ENCODE measurements around the gene LCA5L.
A peak's percentile ranks its signal among the peaks of the same experiment; 100 is the strongest.
"Not testable (repeated sequence)": the region's sequence is repeated elsewhere in the genome, so short reads cannot be mapped to it uniquely, and the experiment has no call there.

The LCA5L gene

DNA sequence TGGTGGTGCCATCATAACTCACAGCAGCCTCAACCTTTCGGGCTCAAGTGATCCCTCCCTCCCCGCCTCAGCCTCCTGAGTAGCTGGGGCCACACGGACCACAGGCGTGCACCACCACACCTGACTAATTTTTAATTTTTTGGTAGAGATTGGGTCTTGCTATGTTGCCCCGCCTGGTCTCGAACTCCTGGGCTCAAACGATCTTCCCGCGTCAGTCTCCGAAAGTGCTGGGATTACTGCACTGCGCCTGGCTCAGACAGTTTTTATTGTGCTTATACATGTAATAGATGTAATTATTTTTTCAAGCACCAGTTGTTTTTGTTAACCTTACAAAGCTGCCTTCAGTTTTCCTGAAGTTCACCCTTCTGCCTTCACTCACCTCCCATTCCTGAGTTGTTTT, 58.7 kb downstream of the LCA5L start:
- DNase-seq, result no peak

DNA sequence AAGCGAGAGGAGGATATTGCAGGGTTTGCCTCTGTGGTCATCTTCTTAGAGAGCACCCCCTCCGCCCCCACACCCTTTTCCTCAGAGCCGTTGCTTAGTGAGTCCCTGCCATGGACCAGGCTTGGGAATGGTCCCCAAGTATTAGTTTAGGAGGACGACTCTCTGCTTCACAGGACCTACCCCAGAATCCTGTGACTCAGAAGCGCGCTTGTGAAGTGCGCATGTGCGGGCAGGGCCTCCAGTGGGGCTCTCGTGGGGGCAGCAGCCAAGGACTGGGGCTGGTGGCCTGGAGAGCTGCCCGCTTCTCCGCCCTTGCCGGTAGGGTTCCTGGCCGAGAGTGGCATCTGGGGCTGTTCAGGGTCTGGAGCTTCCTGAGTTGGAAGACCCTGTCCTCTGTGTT, 59.4 kb downstream of the LCA5L start:
- no peak for DNase-seq

DNA sequence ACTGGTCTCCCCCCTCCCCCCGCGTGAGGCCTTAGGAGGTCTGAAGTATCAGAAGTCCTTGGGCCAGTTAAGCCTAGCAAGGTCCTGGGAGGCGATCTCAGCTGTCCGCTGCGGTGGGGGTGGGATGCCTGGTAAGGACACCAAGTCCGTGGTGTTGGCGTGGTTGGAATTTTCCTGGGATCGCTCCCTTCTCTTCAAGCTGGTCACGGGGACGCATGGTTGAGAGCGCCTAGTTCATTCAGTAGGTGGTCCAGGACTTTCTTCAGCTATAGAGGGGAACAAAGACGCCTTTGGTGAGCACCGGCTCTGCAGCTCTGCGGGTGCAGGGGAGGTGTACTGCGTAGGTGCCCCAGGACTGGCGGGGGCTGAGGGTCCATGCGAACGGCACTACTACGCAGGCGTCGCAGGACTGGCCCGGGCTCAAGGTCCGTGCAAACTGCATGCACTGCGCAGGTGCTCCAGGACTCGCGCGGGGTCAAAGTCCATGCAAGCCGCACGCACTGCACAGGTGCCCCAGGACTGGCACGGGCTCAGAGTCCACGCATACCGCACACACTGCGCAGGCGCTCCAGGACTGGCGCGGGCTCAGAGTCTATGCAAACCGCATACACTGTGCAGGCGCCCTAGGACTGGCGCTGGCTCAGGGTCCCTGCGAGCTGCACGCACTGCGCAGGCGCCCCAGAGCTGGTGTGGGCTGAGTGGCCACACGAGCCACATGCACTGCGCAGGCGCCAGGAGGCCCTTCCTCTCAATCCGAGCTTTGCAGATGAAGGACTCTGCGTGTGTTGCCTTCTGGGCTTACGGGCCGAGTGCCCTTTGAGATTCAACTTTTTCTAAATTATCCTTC, 60.1 kb downstream of the LCA5L start:
- DNase-seq, result no peak

DNA sequence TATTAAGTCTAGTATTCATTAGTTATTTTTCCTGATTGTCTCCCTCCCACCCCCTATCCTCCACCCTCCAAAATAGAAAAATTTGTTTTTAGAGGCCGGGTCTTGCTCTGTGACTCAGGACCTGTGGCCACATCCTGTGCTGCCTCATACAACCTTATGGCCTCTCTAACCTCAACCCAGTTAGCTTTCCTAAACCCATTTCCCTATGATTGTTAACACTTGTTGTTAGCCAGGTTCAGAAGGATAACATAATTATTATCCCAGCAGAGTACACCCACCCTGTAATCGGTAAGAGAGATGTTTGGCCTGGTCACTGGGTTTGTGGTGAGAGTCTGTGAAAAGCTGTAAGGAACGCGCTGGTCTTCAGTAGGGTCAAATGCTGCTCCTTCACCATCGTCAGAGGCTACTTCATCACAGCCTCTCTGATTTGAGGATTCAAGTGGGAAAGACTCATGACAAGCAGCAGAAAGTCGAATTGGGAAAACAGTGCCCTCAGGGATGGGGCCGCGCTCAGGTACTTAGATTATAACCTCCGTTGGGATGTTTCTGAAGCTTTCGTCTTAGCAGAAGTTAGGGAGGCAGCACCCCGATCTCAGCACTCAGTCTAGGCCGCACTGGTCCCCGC, 60.8 kb downstream of the LCA5L start:
- DNase-seq, result no peak

DNA sequence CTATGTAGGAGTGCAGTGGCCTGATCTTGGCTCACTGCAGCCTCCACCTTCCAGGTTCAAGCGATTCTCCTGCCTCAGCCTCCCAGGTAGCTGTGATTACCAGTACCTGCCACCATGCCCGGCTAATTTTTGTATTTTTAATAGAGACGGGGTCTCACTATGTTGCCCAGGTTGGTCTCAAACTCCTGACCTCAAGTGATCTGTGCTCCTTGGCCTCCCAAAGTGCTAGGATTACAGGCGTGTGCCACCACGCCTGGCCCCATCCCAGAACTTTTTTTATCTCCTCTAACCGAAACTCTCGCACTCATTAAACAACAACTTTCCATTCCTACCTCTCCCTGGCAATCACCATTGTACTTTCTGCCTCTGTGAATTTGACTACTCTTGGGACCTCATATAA, 63.5 kb downstream of the LCA5L start:
- not testable (repeated sequence) for DNase-seq

DNA sequence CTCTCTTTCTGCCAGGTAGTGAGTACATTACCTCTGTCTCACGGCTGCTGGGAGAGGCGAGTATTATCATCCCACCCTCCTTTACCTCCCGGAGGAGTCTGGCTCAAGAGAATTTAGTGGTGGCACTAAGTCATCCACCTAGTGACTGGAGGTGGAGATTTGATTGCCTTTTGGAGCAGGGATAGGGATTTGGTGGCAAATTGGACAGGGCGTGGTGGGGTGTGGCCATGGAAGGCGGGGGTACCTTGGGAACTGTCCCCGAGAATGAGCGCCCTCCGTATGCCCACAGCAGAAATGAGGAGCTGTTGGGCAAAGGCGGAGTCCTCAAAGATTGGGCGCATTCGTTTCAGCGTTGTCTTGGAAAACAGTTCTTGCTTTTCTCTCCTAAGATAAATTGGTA, 64.6 kb downstream of the LCA5L start:
- DNase-seq, result no peak

DNA sequence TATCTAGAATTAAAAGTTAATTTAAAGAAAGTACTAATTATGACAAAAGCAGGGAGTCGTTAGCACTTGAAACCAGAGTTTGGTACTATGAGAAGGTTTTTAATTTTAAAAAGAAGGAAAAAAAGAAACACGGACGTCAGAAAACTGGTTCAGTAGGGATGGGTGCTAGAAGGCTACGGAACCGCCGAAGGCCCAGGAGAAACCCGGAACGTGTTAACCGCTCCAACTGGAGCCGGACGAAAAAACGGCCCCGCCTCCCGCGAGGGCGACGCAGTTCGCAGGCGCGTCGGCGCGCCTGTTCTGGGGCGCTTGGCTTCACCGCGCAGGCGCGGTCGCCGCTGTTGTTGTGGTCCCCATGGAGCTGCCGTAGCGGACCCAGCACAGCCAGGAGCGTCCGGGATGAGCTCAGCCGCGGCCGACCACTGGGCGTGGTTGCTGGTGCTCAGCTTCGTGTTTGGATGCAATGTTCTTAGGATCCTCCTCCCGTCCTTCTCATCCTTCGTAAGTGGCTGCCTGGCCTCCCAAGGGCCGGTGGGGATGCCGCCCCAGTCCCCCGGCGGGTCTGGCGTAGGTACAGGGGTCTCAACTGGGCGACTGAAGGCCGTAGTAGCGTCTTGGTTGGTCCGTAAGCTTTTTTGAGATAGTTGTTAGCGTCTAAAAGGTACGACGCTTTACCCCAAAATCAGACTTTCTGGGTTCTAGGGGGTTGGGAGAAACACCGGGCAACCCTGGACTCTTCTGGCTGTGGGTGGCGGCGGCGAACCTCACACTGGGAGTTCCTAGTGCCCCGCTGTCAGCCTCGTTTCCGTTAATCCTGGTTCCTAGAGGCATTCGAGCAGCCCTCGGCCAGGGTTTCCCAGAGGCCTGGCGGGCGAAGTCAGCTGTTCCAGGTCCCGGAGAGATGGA, 65.3 kb downstream of the LCA5L start:
- DNase-seq, result peak; percentile 86

DNA sequence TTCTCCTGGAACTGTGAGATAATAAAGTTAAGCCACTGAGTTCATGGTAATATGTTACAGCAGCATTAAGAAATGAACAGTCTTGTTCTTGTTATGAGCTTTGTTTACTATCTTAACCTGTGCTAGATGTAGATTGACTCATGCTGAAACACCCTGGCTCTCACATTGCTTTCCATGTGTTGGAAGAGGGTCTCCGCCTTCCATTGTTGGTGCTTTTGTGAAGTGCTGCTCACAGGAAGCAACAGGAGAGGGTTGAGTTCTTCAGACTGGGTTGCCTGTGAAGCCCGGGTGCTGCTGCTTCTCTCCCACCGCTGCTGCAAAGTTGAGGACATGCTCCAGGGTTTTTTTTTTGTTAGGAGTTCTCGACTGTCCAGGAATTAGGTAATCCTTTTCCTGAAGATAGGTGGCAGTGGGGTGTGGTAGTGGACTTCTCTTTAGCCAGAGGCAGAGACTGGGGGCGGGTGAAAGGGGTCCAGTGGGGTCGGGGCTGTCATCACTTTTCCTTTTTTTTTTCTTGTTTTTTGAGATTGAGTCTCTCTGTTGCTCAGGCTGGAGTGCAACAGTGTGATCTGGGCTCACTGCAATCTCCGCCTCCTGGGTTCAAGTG, 68.0 kb downstream of the LCA5L start:
- no peak for DNase-seq

DNA sequence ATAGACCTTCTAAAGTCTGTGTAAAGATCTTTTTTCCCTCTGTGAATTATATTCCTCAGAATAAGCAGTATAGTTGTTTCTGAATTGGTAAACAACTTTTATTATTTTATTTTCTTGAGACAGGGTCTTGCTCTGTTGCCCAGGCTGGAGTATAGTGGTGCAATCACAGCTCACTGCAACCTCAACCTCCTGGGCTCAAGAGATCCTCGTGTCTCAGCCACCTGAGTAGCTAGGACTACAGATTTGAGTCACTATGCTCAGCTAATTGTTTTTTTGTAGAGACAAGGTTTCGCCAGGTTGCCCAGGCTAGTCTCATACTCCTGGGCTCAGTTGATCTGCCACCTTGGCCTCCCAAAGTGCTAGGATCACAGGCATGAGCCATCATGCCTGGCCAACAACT, 70.1 kb downstream of the LCA5L start:
- DNase-seq, result no peak

DNA sequence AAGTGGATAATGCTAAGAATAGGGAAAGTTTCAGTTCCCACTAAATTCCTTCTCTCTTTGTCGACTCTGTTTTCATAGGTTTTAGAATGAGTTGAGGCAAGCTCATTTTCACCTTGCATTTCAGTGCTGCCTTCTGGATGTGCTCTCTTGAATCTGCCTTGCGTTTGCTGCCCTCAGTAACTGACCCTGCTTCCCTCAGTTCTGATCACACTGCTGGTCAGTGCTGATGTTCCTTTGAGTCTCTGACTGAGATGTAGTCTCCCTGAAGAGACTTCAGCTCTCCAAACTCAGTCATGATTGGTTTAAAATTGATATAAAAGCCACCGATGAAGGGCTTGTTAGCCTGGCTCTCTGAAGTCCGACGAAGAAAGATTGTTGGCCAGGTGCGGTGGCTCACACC, 71.5 kb downstream of the LCA5L start:
- DNase-seq, result no peak

DNA sequence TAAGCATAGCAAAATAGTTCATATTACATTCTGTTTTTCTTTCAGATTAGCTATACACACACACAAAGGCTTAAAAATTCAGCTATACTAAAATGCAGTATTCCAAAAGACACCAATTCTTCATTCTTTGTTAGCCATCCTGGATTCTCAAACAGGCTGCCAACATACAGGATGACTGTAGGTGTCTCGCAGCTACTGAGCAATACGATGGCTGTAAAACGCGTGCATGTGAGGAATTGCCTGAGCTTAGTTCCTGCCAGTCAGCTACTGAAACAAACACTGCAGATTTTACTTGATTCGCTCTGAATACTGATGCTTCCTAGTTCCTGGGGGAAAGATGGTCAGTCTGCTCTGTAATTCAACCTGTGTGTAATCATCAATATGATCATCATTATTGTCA, 71.9 kb downstream of the LCA5L start:
- no peak for DNase-seq

DNA sequence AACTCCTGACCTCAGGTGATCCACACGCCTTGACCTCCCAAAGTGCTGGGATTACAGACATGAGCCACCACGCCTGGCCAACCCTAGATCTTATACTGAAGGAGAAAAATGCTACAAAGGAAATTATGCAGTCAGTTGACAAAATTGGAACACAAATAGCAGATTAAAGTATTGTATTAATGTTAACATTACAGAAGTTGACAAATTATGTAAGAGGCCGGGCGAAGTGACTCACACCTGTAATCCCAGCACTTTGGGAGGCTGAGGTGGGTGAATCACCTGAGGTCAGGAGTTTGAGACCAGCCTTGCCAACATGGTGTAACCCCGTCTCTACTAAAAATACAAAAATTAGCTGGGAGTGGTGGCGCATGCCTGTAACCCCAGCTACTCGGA, 75.7 kb downstream of the LCA5L start:
- not testable (repeated sequence) for DNase-seq

DNA sequence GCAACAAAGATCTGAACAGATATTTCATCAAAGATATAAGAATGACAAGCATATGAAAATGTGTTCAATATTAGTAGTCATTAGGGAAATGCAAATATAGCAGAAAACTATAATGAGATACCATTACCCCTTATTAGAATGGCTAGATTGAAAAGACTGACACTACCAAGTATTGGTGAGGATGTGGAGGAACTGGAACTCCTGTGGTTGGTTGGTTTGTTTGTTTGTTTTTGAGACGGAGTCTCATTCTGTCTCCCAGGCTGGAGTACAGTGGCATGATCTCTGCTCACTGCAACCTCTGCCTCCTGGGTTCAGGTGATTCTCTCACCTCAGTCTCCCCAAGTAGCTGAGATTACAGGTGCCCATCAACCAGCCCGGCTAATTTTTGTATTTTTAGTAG, 77.8 kb downstream of the LCA5L start:
- no peak for DNase-seq

DNA sequence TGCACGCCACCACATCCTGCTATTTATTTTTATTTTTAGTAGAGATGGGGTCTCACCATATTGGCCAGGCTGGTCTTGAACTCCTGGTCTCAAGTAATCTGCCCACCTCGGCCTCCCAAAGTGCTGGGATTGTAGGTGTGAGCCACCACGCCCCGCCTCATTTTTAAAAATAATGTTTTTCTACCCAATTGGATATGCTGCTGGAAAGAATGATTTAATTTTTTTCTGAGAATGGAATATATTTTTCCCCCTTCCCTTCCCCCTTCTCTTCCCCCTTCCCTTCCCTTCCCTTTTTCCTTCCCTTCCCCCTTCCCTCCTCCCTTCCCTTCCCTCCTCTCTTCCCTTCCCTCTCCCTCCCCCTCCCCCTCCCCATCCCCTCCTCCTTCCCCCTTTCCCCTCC, 79.0 kb downstream of the LCA5L start:
- DNase-seq, result no peak

DNA sequence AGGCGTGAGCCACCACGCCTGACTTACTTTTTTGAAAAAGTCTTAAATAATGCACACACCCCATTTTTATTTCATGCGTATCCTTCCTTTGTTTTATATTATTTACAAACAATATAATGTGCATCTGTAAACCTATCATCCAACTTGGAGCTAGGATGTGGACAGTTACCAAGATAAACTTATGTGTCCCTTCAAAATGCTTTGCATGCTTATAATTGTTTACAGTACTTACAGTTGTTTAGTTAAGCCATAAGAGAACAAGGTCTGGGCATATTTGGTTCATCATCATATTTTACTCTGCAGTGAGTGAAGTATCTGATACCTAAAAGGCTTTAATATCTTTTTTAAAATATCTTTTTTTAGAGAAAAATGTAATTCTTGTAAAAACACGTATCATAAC, 80.6 kb downstream of the LCA5L start:
- no peak for DNase-seq

DNA sequence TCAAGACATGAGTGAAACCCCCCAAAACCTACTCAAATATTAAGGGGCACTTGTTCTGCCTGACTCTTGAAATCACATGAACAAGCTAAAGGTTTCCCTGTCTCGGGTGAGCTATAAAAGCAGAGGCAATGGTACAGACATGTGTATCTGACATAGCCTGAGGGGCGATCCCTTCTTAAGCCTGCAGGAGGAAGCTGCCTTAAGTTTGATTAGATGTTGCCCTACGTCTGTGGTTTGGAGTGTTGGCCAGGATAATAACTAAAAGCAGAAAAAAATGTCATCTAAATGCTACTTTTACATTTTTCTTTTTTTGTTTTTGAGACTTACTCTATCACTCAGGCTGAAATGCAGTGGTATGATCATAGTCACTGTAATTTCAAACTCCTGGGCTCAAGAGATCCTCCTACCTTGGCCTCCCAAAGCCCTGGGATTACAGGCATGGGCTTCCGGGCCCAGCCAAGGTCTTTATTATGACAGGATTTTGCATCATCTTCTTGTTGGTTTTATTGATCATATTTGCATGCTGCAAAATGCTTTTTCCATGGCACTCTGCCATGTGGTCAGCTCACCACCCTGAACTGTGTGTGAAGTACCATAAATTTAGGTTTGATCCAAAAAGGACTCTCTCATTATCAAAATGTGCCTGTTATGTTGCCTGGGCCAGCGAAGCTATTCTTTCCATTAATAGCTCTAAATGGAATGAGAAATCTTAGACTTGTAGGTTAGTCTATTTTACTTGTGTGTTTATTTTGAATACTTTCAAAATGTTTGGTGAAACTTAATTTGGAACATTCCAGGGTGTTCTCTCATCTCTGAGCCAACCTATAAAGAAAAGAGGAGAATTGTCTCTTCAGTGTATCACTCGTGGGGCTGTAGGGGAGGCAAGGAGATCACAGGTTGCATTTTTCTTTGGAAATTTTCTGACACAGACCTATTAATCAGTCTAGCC, 81.7 kb downstream of the LCA5L start:
- DNase-seq, result no peak

DNA sequence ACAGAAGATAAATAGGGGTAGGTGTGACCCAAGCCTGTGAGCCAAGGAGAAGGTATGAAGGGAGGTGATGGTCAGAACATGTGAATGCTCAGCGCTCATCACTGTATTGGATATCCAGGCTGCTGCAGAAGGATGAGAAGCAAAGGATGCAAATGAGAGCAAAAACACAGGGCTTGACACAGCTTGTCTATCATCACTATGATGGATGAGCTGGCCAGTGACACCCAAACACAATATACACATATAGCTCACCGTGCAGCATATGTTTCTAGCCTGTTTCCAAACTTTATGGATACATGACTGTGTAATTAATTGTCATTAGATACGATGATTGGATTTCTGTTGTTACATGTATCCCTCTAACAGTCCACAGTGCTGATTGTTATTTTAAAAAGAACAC, 82.8 kb downstream of the LCA5L start:
- DNase-seq, result no peak

DNA sequence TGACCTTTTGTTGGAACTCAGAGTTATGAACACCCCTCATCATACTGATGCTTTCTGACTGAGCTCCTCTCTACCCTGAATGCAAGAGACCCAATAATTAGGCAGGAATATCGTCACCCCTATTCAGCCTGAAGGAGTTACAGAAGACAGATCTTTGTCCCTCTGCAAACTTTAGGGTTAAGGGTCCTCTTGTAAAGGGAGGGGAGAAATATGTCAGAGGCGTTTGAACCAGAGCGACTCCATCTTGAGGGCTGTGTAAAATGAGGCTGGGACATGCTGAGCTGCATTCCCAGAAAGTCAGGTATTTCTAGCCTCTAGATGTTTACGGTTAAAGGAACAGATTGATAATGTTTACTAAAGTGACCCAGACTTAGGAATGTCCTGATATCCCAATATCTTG, 86.2 kb downstream of the LCA5L start:
- DNase-seq, result no peak

Data from NCI-H1048 (cell line).